Measurements from ENCODE around the gene PCDH7. TPM values are rescaled to one million over a fixed set of nuclear protein-coding genes. Genes with fewer than 3 reads are reported as not detected.
A peak's percentile ranks its signal among the peaks of the same experiment; 100 is the strongest.

Gene PCDH7
- total RNA-seq, 1 donor from 2014 or later, result 12.1 TPM

DNA sequence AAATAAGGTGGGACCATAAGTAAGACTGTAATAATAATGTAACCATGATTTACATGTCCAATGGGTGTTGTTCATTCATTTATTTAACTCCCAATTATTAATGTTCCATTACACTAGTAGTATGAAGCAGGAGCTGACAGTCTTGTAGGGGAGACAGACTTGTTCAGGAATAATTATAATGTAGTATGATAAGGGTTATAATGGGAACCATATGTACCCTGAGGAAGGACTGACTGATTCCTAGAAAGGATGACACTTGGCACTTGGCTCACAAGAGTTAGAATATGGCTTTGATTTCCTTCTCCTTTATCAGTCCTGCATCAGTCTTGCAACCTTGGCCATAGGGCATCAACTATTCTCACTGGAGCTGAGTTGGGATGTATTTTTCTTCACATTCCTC lies 24.2 kb downstream of the PCDH7 start:
- DNase-seq (ENCODE audit: low read depth) (no peak), FAIRE-seq (no peak)
- Histone ChIP-seq H3K4me3 (ENCODE audit: low read depth, low read length) (no peak overlapping the region), H3K27me3 (ENCODE audit: control insufficient read depth, insufficient read depth, low read length) (no peaks in the 10 kb centered on the region), H3K36me3 (ENCODE audit: control insufficient read depth, insufficient read depth, low read length) (no peaks in the 10 kb centered on the region)
- TF ChIP-seq CTCF (IDR thresholded peaks at IDR 0.05; ENCODE audit: insufficient read depth, low read length, severe bottlenecking), result no peak

- TF ChIP-seq CTCF (IDR thresholded peaks at IDR 0.05; ENCODE audit: insufficient read depth, low read length, severe bottlenecking), result no peak
- Histone ChIP-seq H3K27me3 (ENCODE audit: control insufficient read depth, insufficient read depth, low read length) (no peaks in the 10 kb centered on the region), H3K4me3 (ENCODE audit: low read depth, low read length) (no peak overlapping the region), H3K36me3 (ENCODE audit: control insufficient read depth, insufficient read depth, low read length) (no peaks in the 10 kb centered on the region)
- DNase-seq (ENCODE audit: low read depth) (no peak), FAIRE-seq (no peak)
Measured at GRCh38 chr4:30744957-30745640, 24.9 kb downstream of the PCDH7 start.

DNA sequence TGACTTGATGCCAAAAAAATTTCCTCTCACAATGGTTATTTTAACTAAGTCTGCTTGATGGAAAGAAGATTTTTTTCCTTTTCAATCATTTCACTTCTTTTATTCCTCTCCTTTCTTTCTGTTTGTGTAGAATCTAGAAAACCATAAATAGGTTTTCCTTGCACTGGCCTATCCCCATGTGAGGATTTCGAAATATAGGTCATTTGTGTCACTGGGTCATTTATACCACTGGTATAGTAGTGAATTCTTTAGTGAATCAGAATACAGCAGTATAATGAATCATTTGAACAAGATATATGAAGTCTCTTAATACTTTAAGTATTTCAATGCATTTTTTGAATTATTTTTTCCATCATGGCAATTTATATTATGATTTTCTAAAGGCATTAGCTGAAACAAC lies 26.6 kb downstream of the PCDH7 start:
- Histone ChIP-seq H3K4me3 (ENCODE audit: low read depth, low read length) (no peak overlapping the region), H3K36me3 (ENCODE audit: control insufficient read depth, insufficient read depth, low read length) (no peaks in the 10 kb centered on the region), H3K27me3 (ENCODE audit: control insufficient read depth, insufficient read depth, low read length) (no peaks in the 10 kb centered on the region)
- peak; percentile 41 for DNase-seq (ENCODE audit: low read depth)
- no peak for FAIRE-seq
- no peak for TF ChIP-seq CTCF (IDR thresholded peaks at IDR 0.05; ENCODE audit: insufficient read depth, low read length, severe bottlenecking)

DNA sequence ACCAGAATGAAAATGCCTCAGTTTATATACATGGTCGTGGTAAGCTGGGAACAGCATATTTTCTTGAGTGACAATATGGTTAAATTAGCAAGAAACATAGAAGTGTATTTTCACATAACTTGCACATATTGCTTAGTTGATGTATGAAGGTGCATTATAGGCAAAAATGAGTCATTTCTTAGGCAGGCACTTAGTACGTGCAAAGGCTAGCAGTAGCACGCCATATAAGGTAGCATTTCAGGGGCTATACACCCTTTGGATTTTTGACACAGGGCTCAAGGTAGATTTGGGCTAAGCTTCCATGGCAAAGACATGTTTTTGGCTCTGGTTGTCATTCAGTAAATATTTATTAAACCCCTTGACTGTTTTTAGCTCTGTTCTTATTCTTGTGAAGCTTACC lies 33.1 kb downstream of the PCDH7 start:
- no peak overlapping the region for H3K4me3 ChIP-seq (ENCODE audit: low read depth, low read length)
- peak; percentile 28 for FAIRE-seq
- no peak for TF ChIP-seq CTCF (IDR thresholded peaks at IDR 0.05; ENCODE audit: insufficient read depth, low read length, severe bottlenecking)
- no peaks in the 10 kb centered on the region for H3K36me3 ChIP-seq (ENCODE audit: control insufficient read depth, insufficient read depth, low read length)
- H3K27me3 ChIP-seq (ENCODE audit: control insufficient read depth, insufficient read depth, low read length), result no peaks in the 10 kb centered on the region
- DNase-seq (ENCODE audit: low read depth), result peak; percentile 94

DNA sequence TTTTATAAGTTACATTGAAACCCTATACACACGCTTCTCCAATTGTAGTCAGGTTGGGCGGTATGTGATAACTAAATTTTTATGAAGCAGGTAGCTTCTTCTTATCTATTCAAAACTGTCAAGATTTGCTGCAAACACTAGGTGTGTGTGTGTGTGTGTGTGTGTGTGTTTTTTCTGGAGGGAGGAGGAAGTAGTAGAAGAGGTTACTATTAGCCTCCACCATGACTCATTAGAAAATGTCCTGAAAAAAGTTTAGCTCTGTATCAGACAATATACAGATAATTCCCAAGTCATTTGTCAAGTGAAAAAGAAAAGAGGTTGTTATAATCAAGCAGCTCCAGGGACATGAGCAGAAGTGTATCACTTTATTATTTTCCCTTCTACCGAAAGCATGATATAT lies 33.9 kb downstream of the PCDH7 start:
- no peak for TF ChIP-seq CTCF (IDR thresholded peaks at IDR 0.05; ENCODE audit: insufficient read depth, low read length, severe bottlenecking)
- Histone ChIP-seq H3K27me3 (ENCODE audit: control insufficient read depth, insufficient read depth, low read length) (no peaks in the 10 kb centered on the region), H3K4me3 (ENCODE audit: low read depth, low read length) (no peak overlapping the region), H3K36me3 (ENCODE audit: control insufficient read depth, insufficient read depth, low read length) (no peaks in the 10 kb centered on the region)
- peak; percentile 84 for DNase-seq (ENCODE audit: low read depth)
- no peak for FAIRE-seq

- no peaks in the 10 kb centered on the region for H3K36me3 ChIP-seq (ENCODE audit: control insufficient read depth, insufficient read depth, low read length)
- FAIRE-seq, result no peak
Measured at GRCh38 chr4:30755346-30755745, 35.2 kb downstream of the PCDH7 start.

More at GRCh38 chr4:30755346-30755745, 35.2 kb downstream of the PCDH7 start:
- no peak for TF ChIP-seq CTCF (IDR thresholded peaks at IDR 0.05; ENCODE audit: insufficient read depth, low read length, severe bottlenecking)
- H3K4me3 ChIP-seq (ENCODE audit: low read depth, low read length), result no peak overlapping the region
- no peak for DNase-seq (ENCODE audit: low read depth)
- H3K27me3 ChIP-seq (ENCODE audit: control insufficient read depth, insufficient read depth, low read length), result no peaks in the 10 kb centered on the region
